Measurements from ENCODE around the gene IRF9. TPM values are rescaled to one million over a fixed set of nuclear protein-coding genes. Genes with fewer than 3 reads are reported as not detected.

The IRF9 gene
- total and polyA plus RNA-seq, 2 of the 13 experiments (the other 11 are each of a cell fraction or from before 2014, with no cell fraction given) = 14.9 to 49.7 TPM

- TF ChIP-seq ZNF407 (CRISPR knock-in tag; IDR thresholded peaks at IDR 0.05; ENCODE audit: not compliant biosample characterization) (peak; percentile 98), FOXC1 (CRISPR knock-in tag; IDR thresholded peaks at IDR 0.05; ENCODE audit: borderline replicate concordance) (no peak), BORCS8-MEF2B (CRISPR knock-in tag; IDR thresholded peaks at IDR 0.05) (peak; percentile 95), MAFF (IDR thresholded peaks at IDR 0.05; ENCODE audit: low read depth, low read length) (peak; percentile 32; the same call in 1 of the 2 replicates)
- TF ChIP-seq, protein P1, sequence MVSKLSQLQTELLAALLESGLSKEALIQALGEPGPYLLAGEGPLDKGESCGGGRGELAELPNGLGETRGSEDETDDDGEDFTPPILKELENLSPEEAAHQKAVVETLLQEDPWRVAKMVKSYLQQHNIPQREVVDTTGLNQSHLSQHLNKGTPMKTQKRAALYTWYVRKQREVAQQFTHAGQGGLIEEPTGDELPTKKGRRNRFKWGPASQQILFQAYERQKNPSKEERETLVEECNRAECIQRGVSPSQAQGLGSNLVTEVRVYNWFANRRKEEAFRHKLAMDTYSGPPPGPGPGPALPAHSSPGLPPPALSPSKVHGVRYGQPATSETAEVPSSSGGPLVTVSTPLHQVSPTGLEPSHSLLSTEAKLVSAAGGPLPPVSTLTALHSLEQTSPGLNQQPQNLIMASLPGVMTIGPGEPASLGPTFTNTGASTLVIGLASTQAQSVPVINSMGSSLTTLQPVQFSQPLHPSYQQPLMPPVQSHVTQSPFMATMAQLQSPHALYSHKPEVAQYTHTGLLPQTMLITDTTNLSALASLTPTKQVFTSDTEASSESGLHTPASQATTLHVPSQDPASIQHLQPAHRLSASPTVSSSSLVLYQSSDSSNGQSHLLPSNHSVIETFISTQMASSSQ (IDR thresholded peaks at IDR 0.05; ENCODE audit: low read depth) = peak; percentile 39; the same call in 1 of the 2 replicates
- TF ChIP-seq, protein P1 (CRISPR knock-in tag; IDR thresholded peaks at IDR 0.05; ENCODE audit: borderline replicate concordance) = peak; percentile 88
- TF ChIP-seq, protein P2, sequence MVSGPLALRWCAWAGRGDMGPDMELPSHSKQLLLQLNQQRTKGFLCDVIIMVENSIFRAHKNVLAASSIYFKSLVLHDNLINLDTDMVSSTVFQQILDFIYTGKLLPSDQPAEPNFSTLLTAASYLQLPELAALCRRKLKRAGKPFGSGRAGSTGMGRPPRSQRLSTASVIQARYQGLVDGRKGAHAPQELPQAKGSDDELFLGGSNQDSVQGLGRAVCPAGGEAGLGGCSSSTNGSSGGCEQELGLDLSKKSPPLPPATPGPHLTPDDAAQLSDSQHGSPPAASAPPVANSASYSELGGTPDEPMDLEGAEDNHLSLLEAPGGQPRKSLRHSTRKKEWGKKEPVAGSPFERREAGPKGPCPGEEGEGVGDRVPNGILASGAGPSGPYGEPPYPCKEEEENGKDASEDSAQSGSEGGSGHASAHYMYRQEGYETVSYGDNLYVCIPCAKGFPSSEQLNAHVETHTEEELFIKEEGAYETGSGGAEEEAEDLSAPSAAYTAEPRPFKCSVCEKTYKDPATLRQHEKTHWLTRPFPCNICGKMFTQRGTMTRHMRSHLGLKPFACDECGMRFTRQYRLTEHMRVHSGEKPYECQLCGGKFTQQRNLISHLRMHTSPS (CRISPR knock-in tag; IDR thresholded peaks at IDR 0.05; ENCODE audit: low read depth) = peak; percentile 71; the same call in 1 of the 2 replicates
- TF ChIP-seq, protein P3, sequence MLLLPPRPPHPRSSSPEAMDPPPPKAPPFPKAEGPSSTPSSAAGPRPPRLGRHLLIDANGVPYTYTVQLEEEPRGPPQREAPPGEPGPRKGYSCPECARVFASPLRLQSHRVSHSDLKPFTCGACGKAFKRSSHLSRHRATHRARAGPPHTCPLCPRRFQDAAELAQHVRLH (CRISPR knock-in tag; IDR thresholded peaks at IDR 0.05; ENCODE audit: borderline replicate concordance, low read depth) = peak; percentile 99
- TF ChIP-seq, protein P4, sequence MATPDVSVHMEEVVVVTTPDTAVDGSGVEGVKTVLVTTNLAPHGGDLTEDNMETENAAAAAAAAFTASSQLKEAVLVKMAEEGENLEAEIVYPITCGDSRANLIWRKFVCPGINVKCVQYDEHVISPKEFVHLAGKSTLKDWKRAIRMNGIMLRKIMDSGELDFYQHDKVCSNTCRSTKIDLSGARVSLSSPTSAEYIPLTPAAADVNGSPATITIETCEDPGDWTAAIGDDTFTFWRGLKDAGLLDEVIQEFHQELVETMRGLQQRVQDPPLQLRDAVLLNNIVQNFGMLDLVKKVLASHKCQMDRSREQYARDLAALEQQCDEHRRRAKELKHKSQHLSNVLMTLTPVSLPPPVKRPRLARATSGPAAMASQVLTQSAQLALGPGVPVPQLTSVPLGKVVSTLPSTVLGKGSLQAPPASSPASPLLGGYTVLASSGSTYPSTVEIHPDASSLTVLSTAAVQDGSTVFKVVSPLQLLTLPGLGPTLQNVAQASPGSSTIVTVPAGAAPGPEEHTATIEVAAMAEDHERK (CRISPR knock-in tag; IDR thresholded peaks at IDR 0.05; ENCODE audit: low read depth) = peak; percentile 61
These were observed 52.1 kb downstream of the IRF9 start, which contains the start of gene CHMP4A (continued) for GRCh38 chr14:24212924-24213865.

Measured in HepG2 (cell line).